Central memory CD8-positive, alpha-beta T cell (primary cell): Measurements from ENCODE around the gene MCTP1.

Experiments
- ATAC-seq: fragments of 150-1000 bp; cut with Tn5 transposase; replicated peaks from 2 replicates; pipeline ENCODE4 v1.10.0; 2022; ENCODE audit warnings: mild to moderate bottlenecking, moderate FRiP score, moderate number of reproducible peaks; ENCODE audit not compliant: poor library complexity, severe bottlenecking; ENCODE audit errors: extremely low read depth
- DNase-seq, 2 donors: peaks; one replicate each; pipeline ENCODE4 v3.0.0; 2021; ENCODE audit warnings: low spot score in 2 of 2
- H3K27ac Mint-ChIP-seq: one replicate; pipeline ENCODE4 v1.8.0; 2022; ENCODE audit warnings: low read depth, mild to moderate bottlenecking, moderate library complexity, mixed read lengths
- H3K27me3 Mint-ChIP-seq: one replicate; pipeline ENCODE4 v1.8.0; 2022; ENCODE audit warnings: mixed read lengths
- H3K36me3 Mint-ChIP-seq: one replicate; pipeline ENCODE4 v1.8.0; 2022; ENCODE audit warnings: mild to moderate bottlenecking, moderate library complexity, mixed read lengths; ENCODE audit not compliant: insufficient read depth
- H3K4me1 Mint-ChIP-seq: one replicate; pipeline ENCODE4 v1.8.0; 2022; ENCODE audit warnings: mixed read lengths
- H3K4me3 Mint-ChIP-seq: one replicate; pipeline ENCODE4 v1.8.0; 2022; ENCODE audit warnings: mild to moderate bottlenecking, moderate library complexity, mixed read lengths
- H3K9me3 Mint-ChIP-seq: one replicate; pipeline ENCODE4 v1.8.0; 2022; ENCODE audit warnings: mixed read lengths

The MCTP1 gene

DNA sequence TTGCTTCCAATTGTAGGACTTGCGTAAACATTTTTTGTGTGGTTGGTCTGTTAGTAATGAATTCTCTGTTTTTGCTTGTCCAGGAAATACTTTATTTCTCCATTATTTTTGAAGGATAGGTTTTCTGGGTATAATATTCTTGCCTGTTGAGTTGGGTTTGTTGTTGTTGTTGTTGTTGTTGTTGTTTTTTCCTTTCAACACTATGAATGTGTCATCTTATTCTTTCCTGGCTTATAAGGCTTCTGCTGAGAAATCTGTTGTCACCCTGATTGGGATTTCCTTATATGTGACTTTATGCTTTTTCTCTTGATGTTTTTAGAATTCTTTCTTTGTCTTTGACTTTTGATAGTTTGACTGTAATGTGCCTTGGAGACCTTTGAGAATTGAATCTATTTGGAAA, 626.6 kb downstream of the MCTP1 start:
- no peaks in the 10 kb centered on the region for H3K27me3 Mint-ChIP-seq
- peaks cover 36% of the 10 kb centered on the region for H3K36me3 Mint-ChIP-seq
- no peak for ATAC-seq
- H3K4me1 Mint-ChIP-seq = peaks cover 17% of the 10 kb centered on the region
- DNase-seq = no peak
- H3K9me3 Mint-ChIP-seq = peaks cover 30% of the 10 kb centered on the region
- no peak overlapping the region for H3K4me3 Mint-ChIP-seq
- no peak overlapping the region for H3K27ac Mint-ChIP-seq
